SH-SY5Y (cell line): ENCODE measurements around the gene RPL38.

ENCODE experiments used
- GATA2 ChIP-seq: IDR thresholded peaks from 2 replicates; pipeline ENCODE4 v1.6.1; 2011; ENCODE audit warnings: mild to moderate bottlenecking, low read depth, low read length
- GATA3 ChIP-seq: IDR thresholded peaks from 2 replicates; pipeline ENCODE4 v1.6.1; 2011; ENCODE audit warnings: low read depth, mild to moderate bottlenecking, low read length, moderate library complexity

DNA sequence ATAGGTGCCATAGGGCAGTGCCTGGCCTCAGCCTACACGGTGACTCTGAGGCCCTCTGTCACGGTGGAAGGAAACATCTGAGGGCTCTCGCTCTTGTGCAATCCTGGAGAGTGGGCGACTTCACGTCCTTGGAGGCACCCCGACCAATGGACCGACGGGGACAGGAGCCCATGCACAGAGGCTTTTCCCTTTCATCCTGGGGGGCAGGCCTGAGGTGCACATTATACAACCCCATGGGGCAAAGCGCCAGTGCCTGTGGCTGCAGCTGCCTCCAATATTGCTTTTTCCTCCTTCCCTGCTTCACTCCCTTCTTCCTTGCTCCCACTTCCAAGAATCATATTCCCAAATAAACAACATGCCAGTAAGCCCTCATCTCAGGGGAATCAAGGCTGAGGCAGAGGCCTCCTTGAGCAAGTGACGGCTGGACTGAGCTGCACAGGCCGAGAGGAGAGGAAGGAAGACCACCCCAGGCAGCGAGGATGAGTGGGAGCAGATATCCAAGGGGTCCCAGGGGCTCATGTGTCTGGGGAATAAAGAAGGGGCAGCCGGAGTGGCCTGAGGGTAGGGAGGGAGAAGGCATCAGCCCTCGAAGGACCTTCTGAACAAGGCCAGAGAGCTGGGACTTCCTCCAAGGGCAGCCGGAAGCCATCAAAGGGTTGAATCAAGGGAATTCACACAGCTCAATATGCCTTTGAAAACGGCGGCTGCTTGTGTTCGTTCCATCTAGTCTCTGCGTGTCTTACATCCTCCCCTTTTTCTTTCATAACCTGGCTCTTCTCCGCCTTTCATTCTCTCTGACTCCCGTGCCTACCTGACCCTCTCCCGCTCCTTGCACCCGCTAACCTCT lies 42.6 kb upstream of the RPL38 start:
- TF ChIP-seq GATA2 = no peak
- TF ChIP-seq GATA3 = no peak
